WERI-Rb-1 (cell line): ENCODE data around the gene CERCAM.
A peak's percentile ranks its signal among the peaks of the same experiment; 100 is the strongest.
"Not testable (repeated sequence)": the region's sequence is repeated elsewhere in the genome, so short reads cannot be mapped to it uniquely, and the experiment has no call there.

Source experiments
- DNase-seq: peaks from one replicate; pipeline ENCODE4 v3.0.0-alpha.2; 2020
- H3K27ac ChIP-seq: fragments of 250-450 bp; sonication (Bioruptor Pico); 2 replicates; pipeline ENCODE4 v1.5.1; 2020; ENCODE audit warnings: mild to moderate bottlenecking, moderate library complexity
- H3K27me3 ChIP-seq: fragments of 250-450 bp; sonication (Bioruptor Pico); 2 replicates; pipeline ENCODE4 v1.5.1; 2021; ENCODE audit warnings: mild to moderate bottlenecking, low read depth, moderate library complexity; ENCODE audit not compliant: insufficient read depth, severe bottlenecking
- H3K36me3 ChIP-seq: fragments of 250-450 bp; sonication (Bioruptor Pico); 2 replicates; pipeline ENCODE4 v1.5.1; 2020; ENCODE audit warnings: mild to moderate bottlenecking, moderate library complexity
- H3K4me3 ChIP-seq: 2 replicates; pipeline ENCODE4 v1.5.1; 2011; ENCODE audit warnings: low read depth, mild to moderate bottlenecking, control low read depth, low read length
- H3K9me3 ChIP-seq: fragments of 250-450 bp; sonication (Bioruptor Pico); 2 replicates; pipeline ENCODE4 v1.5.1; 2021; ENCODE audit warnings: mild to moderate bottlenecking, moderate library complexity; ENCODE audit not compliant: severe bottlenecking
- CTCF ChIP-seq: IDR thresholded peaks from 2 replicates; pipeline ENCODE4 v1.5.1; 2011; ENCODE audit warnings: low read depth, mild to moderate bottlenecking, control low read depth, inconsistent platforms, low read length

Gene CERCAM

GRCh38 chr9:128411364-128412119 lies 9.1 kb upstream of the CERCAM start:
- Histone ChIP-seq H3K27me3 (no peaks in the 10 kb centered on the region), H3K36me3 (no peaks in the 10 kb centered on the region), H3K9me3 (no peaks in the 10 kb centered on the region), H3K27ac (peak overlapping the region; percentile 74), H3K4me3 (no peak overlapping the region)
- TF ChIP-seq CTCF: no peak
- no peak for DNase-seq

- peak; percentile 98 for DNase-seq
- Histone ChIP-seq H3K36me3 (no peaks in the 10 kb centered on the region), H3K4me3 (no peak overlapping the region), H3K27ac (peak overlapping the region; percentile 74), H3K27me3 (no peaks in the 10 kb centered on the region), H3K9me3 (no peaks in the 10 kb centered on the region)
- TF ChIP-seq CTCF: peak; percentile 98
Observed at GRCh38 chr9:128412120-128412790, 8.4 kb upstream of the CERCAM start.

- not testable (repeated sequence) for H3K27me3 ChIP-seq, H3K9me3 ChIP-seq, H3K36me3 ChIP-seq, DNase-seq, H3K27ac ChIP-seq, H3K4me3 ChIP-seq
Observed at GRCh38 chr9:128413728-128414127, 6.9 kb upstream of the CERCAM start.

DNA sequence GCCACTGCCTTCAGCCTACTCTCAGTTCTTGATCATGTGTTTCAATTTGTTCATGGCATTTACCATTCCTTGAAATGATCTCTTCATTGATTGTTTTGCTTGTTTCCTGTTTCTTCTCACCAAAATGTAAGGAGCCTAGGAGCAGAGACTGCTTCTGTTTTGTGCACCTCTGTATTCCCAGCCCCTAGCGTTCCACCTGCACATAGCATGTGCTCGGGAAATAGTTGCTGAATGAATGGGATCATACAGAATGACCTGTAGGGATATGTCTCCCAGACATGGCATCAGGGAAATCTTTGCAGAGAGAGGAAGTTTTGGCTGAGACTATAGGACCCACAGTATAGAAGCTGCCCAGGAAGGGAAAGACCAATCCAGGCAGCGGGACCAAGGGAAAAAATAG lies 6.2 kb upstream of the CERCAM start:
- no peaks in the 10 kb centered on the region for H3K9me3 ChIP-seq
- H3K27me3 ChIP-seq: no peaks in the 10 kb centered on the region
- H3K36me3 ChIP-seq: no peaks in the 10 kb centered on the region
- no peak for DNase-seq
- no peak overlapping the region for H3K4me3 ChIP-seq
- H3K27ac ChIP-seq: no peak overlapping the region
- TF ChIP-seq CTCF: no peak

GRCh38 chr9:128415281-128415680 lies 5.4 kb upstream of the CERCAM start:
- H3K4me3 ChIP-seq: no peak overlapping the region
- H3K36me3 ChIP-seq: no peaks in the 10 kb centered on the region
- no peak for TF ChIP-seq CTCF
- H3K9me3 ChIP-seq: no peaks in the 10 kb centered on the region
- H3K27me3 ChIP-seq: no peaks in the 10 kb centered on the region
- no peak for DNase-seq
- H3K27ac ChIP-seq: no peak overlapping the region

GRCh38 chr9:128416014-128416413 lies 4.6 kb upstream of the CERCAM start:
- H3K36me3 ChIP-seq: no peaks in the 10 kb centered on the region
- no peak for DNase-seq
- H3K4me3 ChIP-seq: no peak overlapping the region
- H3K27me3 ChIP-seq: no peaks in the 10 kb centered on the region
- no peak overlapping the region for H3K27ac ChIP-seq
- no peak for TF ChIP-seq CTCF
- H3K9me3 ChIP-seq: no peaks in the 10 kb centered on the region
